B cell (primary cell): ENCODE data around the gene ACAP2. TPM values are rescaled to one million over a fixed set of nuclear protein-coding genes. Genes with fewer than 3 reads are reported as not detected.

Experiments used
- ATAC-seq: fragments of 200-7000 bp; cut with Tn5 transposase; one replicate; pipeline ENCODE4 v1.10.0; 2021; ENCODE audit warnings: low read depth, mild to moderate bottlenecking, moderate number of reproducible peaks, moderate library complexity
- CTCF ChIA-PET: fragments of 350-600 bp; sonication (Branson Sonifier 250); formaldehyde crosslinking; loops from one replicate; lab custom pipeline; 2021; ENCODE audit warnings: antibody characterized with exemption, inconsistent platforms; lab: Charles Lee
- POLR2A ChIA-PET: fragments of 350-600 bp; sonication (Branson Sonifier 250); formaldehyde crosslinking; loops from one replicate; lab custom pipeline; 2021; ENCODE audit warnings: antibody characterized with exemption; lab: Charles Lee
- DNase-seq: peaks from one replicate; pipeline ENCODE4 v3.0.0; 2013
- H2AFZ ChIP-seq: 2 replicates; pipeline ENCODE4 v1.6.1; 2012; ENCODE audit warnings: mild to moderate bottlenecking, low read depth, low read length; ENCODE audit not compliant: insufficient read depth, poor library complexity, severe bottlenecking
- H3K27ac ChIP-seq, 2 donors: 1 replicate in 1 of 2; 2 replicates in 1 of 2; pipeline ENCODE4 v1.5.1; 2012 to 2013; ENCODE audit warnings: low read length in 2 of 2, mild to moderate bottlenecking in 2 of 2, moderate library complexity in 1 of 2
- H3K27me3 ChIP-seq, 4 experiments: fragments of 200-600 bp in 1 of 4; sonication (generic) in 1 of 4; replicated peaks in 1 of 4; 1 replicate in 2 of 4; 2 replicates in 2 of 4; pipeline versions ENCODE4 v1.6.1 to v1.7.0; 2013 to 2016; ENCODE audit warnings: low read length in 3 of 4, mild to moderate bottlenecking in 2 of 4, mixed read lengths in 1 of 4, moderate library complexity in 1 of 4; ENCODE audit not compliant: insufficient read depth in 4 of 4, control insufficient read depth in 3 of 4; ENCODE audit errors: control extremely low read depth in 1 of 4
- H3K36me3 ChIP-seq, 2 experiments: replicated peaks in 1 of 2; 1 replicate in 1 of 2; 2 replicates in 1 of 2; pipeline versions ENCODE4 v1.6.1 to v1.7.1; 2013; ENCODE audit warnings: low read length in 1 of 2; ENCODE audit not compliant: insufficient read depth in 2 of 2, control insufficient read depth in 1 of 2; ENCODE audit errors: control extremely low read depth in 1 of 2, extremely low read depth in 1 of 2
- H3K4me1 ChIP-seq, 2 donors: fragments of 200-600 bp in 1 of 2; sonication (generic) in 1 of 2; 1 replicate in 1 of 2; 2 replicates in 1 of 2; pipeline versions ENCODE4 v1.5.1 to v1.6.1; 2013 to 2017; ENCODE audit warnings: low read length in 2 of 2; ENCODE audit not compliant: control insufficient read depth in 2 of 2, insufficient read depth in 2 of 2
- H3K4me2 ChIP-seq: replicated peaks from 2 replicates; pipeline ENCODE3; 2012; ENCODE audit warnings: mild to moderate bottlenecking, low read depth, low read length; ENCODE audit not compliant: poor library complexity, severe bottlenecking
- H3K4me3 ChIP-seq, 5 experiments: fragments of 200-600 bp in 1 of 5; sonication (generic) in 1 of 5; 1 replicate in 3 of 5; 2 replicates in 2 of 5; pipeline versions ENCODE4 v1.5.1 to v1.7.0; 2011 to 2016; ENCODE audit warnings: low read length in 4 of 5, mild to moderate bottlenecking in 4 of 5, low read depth in 2 of 5, control low read depth in 1 of 5, moderate library complexity in 1 of 5; ENCODE audit not compliant: insufficient read depth in 1 of 5; ENCODE audit errors: control extremely low read depth in 1 of 5, extremely low read depth in 1 of 5
- H3K79me2 ChIP-seq: fragments of 200-600 bp; sonication (generic); one replicate; pipeline ENCODE4 v1.6.0; 2016; ENCODE audit warnings: low read length; ENCODE audit not compliant: control insufficient read depth, insufficient read depth
- H3K9ac ChIP-seq: fragments of 200-600 bp; sonication (generic); 2 replicates; pipeline ENCODE4 v1.6.1; 2017; ENCODE audit warnings: mild to moderate bottlenecking, low read length, moderate library complexity
- H3K9me3 ChIP-seq, 3 donors: one replicate each; pipeline versions ENCODE4 v1.6.1 to v1.7.1; 2013; ENCODE audit warnings: low read length in 2 of 3; ENCODE audit not compliant: control insufficient read depth in 2 of 3, insufficient read depth in 1 of 3; ENCODE audit errors: control extremely low read depth in 1 of 3
- H4K20me1 ChIP-seq: 2 replicates; pipeline ENCODE4 v1.6.0; 2012; ENCODE audit warnings: mild to moderate bottlenecking, low read length; ENCODE audit not compliant: insufficient read depth, control insufficient read depth, poor library complexity, severe bottlenecking
- H3K27ac Mint-ChIP-seq: one replicate; pipeline ENCODE4 v1.8.0; 2021; ENCODE audit warnings: mixed read lengths
- H3K27me3 Mint-ChIP-seq: one replicate; pipeline ENCODE4 v1.8.0; 2021; ENCODE audit warnings: mixed read lengths
- H3K4me1 Mint-ChIP-seq: one replicate; pipeline ENCODE4 v1.8.0; 2021; ENCODE audit warnings: mixed read lengths
- H3K4me3 Mint-ChIP-seq: one replicate; pipeline ENCODE4 v1.8.0; 2021; ENCODE audit warnings: mixed read lengths
- H3K9me3 Mint-ChIP-seq: one replicate; pipeline ENCODE4 v1.8.0; 2022; ENCODE audit warnings: mixed read lengths; ENCODE audit not compliant: insufficient read depth
- EZH2 ChIP-seq: IDR thresholded peaks from 2 replicates; pipeline ENCODE4 v1.6.1; 2012; ENCODE audit warnings: borderline replicate concordance, low read depth, mild to moderate bottlenecking, moderate library complexity, low read length; ENCODE audit not compliant: insufficient read depth, poor library complexity, severe bottlenecking
- WGBS: methylation state at CpG from one replicate; pipeline ENCODE4 v1.1.5; 2013; ENCODE audit warnings: missing lambda C conversion rate; ENCODE audit not compliant: insufficient coverage; 5-methylcytosine and 5-hydroxymethylcytosine counted together
- intact Hi-C: fragments of 100-400 bp; cut with micrococcal nuclease; formaldehyde crosslinking; loops from one replicate; pipeline ENCODE4 v1.10.0; 2022
- polyA plus RNA-seq: library from polyadenylated mRNA; depleted of rRNA; stranded (reverse); fragments of >200 nt; gene quantifications from 2 replicates; pipeline ENCODE4 v1.2.3, GENCODE V29; 2012
- total RNA-seq, 2 donors: library from RNA; stranded (reverse); fragments of 120-200 nt in 1 of 2; gene quantifications; 1 replicate in 1 of 2; 2 replicates in 1 of 2; pipeline versions ENCODE4 v1.2.3 to v1.2.4, GENCODE V29; 2013 to 2022
- TF ChIP-seq, protein P1 (sequence below): fragments of 200-600 bp; IDR thresholded peaks from one replicate; pipeline ENCODE4 v1.8.0; 2022; ENCODE audit warnings: antibody characterized with exemption, mild to moderate bottlenecking

Gene ACAP2
- total and polyA plus RNA-seq, 2 donors (not counting 1 experiment from before 2014, with no cell fraction given) = 18.6 to 113 TPM

GRCh38 chr3:195246581-195246995, 196.2 kb downstream of the ACAP2 start:
- 99% methylated on average over 8 of the region's 9 CpGs for WGBS
- Histone ChIP-seq H3K4me1 (peaks cover 8 to 11% of the 10 kb centered on the region in 2 donors), H3K79me2 (peaks cover 3% of the 10 kb centered on the region), H3K9ac (no peak overlapping the region), H2AFZ (no peak overlapping the region), H3K4me2 (no peak overlapping the region), H4K20me1 (no peaks in the 10 kb centered on the region), H3K27ac (no peak overlapping the region), H3K9me3 (peaks cover 0 to 11% (median 0%) of the 10 kb centered on the region in 3 donors), H3K27me3 (no peaks in the 10 kb centered on the region), H3K4me3 (no peak overlapping the region), H3K36me3 (no peaks in the 10 kb centered on the region)
- Mint-ChIP-seq H3K9me3 (no peaks in the 10 kb centered on the region), H3K4me1 (peaks cover 10% of the 10 kb centered on the region), H3K27me3 (no peaks in the 10 kb centered on the region), H3K4me3 (no peak overlapping the region), H3K27ac (no peak overlapping the region)
- ATAC-seq = no peak
- POLR2A ChIA-PET = no interaction called here
- intact Hi-C loops = no loop called here
- DNase-seq = no peak
- TF ChIP-seq EZH2 = no peak
- TF ChIP-seq, protein P1, sequence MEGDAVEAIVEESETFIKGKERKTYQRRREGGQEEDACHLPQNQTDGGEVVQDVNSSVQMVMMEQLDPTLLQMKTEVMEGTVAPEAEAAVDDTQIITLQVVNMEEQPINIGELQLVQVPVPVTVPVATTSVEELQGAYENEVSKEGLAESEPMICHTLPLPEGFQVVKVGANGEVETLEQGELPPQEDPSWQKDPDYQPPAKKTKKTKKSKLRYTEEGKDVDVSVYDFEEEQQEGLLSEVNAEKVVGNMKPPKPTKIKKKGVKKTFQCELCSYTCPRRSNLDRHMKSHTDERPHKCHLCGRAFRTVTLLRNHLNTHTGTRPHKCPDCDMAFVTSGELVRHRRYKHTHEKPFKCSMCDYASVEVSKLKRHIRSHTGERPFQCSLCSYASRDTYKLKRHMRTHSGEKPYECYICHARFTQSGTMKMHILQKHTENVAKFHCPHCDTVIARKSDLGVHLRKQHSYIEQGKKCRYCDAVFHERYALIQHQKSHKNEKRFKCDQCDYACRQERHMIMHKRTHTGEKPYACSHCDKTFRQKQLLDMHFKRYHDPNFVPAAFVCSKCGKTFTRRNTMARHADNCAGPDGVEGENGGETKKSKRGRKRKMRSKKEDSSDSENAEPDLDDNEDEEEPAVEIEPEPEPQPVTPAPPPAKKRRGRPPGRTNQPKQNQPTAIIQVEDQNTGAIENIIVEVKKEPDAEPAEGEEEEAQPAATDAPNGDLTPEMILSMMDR = no peak
- CTCF ChIA-PET = no interaction called here

DNA sequence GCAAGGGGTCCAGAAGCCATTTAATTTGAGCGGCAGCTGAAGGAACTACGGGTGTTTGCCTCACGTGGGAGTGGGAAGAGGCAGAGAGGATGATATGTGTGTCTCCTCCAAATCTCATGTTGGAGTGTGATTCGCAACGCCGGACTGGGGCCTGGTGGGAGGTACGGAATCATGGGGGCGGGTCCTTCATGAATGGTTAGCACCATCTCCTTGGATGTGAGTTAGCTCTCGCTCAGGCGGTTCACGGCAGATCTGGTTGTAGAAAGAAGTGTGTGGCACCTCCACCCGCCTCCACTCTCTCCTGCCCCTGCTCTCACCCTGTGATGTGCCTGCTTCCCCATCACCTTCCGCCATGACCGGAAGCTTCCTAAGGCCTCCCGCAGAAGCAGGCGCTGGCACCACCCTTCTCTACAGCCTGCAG, 197.3 kb downstream of the ACAP2 start:
- no peak overlapping the region for H2AFZ ChIP-seq
- intact Hi-C loops = no loop called here
- WGBS = 97% methylated on average over 12 of the region's 16 CpGs
- POLR2A ChIA-PET = no interaction called here
- no peak overlapping the region for H3K27ac ChIP-seq
- DNase-seq = no peak
- H4K20me1 ChIP-seq = no peaks in the 10 kb centered on the region
- H3K4me3 Mint-ChIP-seq = no peak overlapping the region
- no peak overlapping the region for H3K4me2 ChIP-seq
- H3K27me3 Mint-ChIP-seq = no peaks in the 10 kb centered on the region
- H3K9ac ChIP-seq = no peak overlapping the region
- ATAC-seq = no peak
- H3K4me1 ChIP-seq = peaks cover under 1 to 2% of the 10 kb centered on the region in 2 donors
- CTCF ChIA-PET = no interaction called here
- TF ChIP-seq EZH2 = no peak
- TF ChIP-seq, protein P1 = no peak
- peaks cover 4% of the 10 kb centered on the region for H3K4me1 Mint-ChIP-seq
- no peaks in the 10 kb centered on the region for H3K36me3 ChIP-seq
- H3K79me2 ChIP-seq = peaks cover 4% of the 10 kb centered on the region
- no peak overlapping the region for H3K27ac Mint-ChIP-seq
- H3K9me3 Mint-ChIP-seq = no peaks in the 10 kb centered on the region
- no peaks in the 10 kb centered on the region for H3K27me3 ChIP-seq
- no peak overlapping the region for H3K4me3 ChIP-seq
- H3K9me3 ChIP-seq = peaks cover 0 to 11% (median 0%) of the 10 kb centered on the region in 3 donors
